Neuron (in vitro differentiated cells): ENCODE measurements around the gene DLX6.
A peak's percentile ranks its signal among the peaks of the same experiment; 100 is the strongest.

ENCODE experiments used
- H2AFZ ChIP-seq: one replicate; pipeline ENCODE4 v1.6.1; 2013; ENCODE audit warnings: low read depth, mild to moderate bottlenecking, inconsistent platforms, low read length, moderate library complexity
- H3K27me3 ChIP-seq: one replicate; pipeline ENCODE4 v1.6.1; 2013; ENCODE audit warnings: low read length; ENCODE audit not compliant: insufficient read depth
- H3K36me3 ChIP-seq: one replicate; pipeline ENCODE4 v1.6.1; 2013; ENCODE audit warnings: low read length; ENCODE audit not compliant: insufficient read depth
- H3K4me1 ChIP-seq: one replicate; pipeline ENCODE4 v1.6.1; 2013; ENCODE audit warnings: low read length; ENCODE audit not compliant: insufficient read depth
- H3K4me3 ChIP-seq: 2 replicates; pipeline ENCODE4 v1.5.1; 2013; ENCODE audit warnings: mild to moderate bottlenecking, low read length, moderate library complexity
- H3K9me3 ChIP-seq: one replicate; pipeline ENCODE4 v1.6.1; 2013; ENCODE audit warnings: low read length

DLX6 gene

GRCh38 chr7:96998744-96999143 lies 6.6 kb upstream of the DLX6 start:
- Histone ChIP-seq H3K9me3 (peaks cover 1% of the 10 kb centered on the region), H2AFZ (no peak overlapping the region), H3K27me3 (peaks cover 93% of the 10 kb centered on the region), H3K36me3 (no peaks in the 10 kb centered on the region), H3K4me1 (no peaks in the 10 kb centered on the region), H3K4me3 (no peak overlapping the region)

DNA sequence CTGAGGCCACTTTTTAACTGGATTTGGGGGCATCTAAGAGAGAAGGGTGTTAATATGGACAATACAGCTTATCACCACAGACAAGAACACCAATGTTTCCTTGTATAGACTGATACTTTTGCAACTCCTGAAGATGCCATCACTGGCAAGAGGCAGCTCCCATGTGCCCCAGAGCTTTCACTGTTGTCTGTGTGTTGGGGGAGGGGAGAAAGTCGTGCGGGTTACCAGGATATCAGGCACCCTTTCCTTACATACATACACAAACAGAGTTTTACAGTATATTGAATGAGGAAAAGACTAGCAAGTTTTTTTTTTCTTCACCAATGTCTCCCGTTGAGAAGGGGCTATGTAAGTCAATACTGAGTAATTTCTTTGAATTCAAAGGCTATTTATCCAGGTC lies 4.1 kb upstream of the DLX6 start:
- peaks cover 90% of the 10 kb centered on the region for H3K27me3 ChIP-seq

DNA sequence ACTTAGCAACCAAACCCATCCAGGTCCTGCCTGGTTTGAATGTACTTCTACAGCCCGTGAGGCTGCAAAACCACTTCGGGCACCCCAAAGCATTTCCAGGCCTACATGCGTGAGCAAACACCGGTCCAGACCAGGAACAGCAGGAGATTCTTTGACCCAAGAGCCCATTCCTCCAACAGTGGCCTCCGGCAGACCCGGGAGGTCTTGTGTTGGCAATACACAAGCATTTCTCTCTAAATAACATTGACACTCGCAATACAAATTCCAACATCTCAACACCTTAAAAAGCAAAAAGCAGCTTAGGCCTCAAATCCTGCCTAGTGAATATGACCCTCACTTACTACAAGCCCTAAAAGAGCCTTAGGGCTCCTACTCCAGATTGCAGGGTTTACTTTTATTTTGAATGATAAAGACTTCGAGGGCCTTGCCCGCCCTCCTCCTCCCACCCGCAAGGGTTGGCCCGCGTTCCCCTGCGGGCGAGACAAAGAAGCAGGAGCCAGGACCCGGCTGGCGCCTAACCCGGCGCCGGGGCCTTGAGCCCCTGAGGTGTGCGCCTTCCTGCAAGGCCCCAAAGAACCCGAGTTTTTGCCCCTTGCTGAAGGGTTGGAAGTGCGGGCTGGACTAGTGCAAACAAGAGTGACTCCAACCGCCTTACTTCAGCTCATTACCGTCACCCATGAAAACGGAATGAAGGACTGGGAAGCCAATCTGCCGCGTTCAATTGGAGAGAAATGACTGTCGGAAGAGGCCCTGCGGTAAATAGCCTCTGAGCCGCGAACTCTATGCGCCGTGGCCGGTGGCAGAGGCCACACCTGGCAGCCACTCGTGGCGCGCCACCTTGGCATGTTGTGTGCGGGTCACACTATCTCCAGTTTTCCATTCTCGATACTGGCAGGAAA lies 3.4 kb upstream of the DLX6 start:
- Histone ChIP-seq H3K9me3 (no peaks in the 10 kb centered on the region), H3K4me3 (no peak overlapping the region), H3K36me3 (no peaks in the 10 kb centered on the region), H3K27me3 (peaks cover 90% of the 10 kb centered on the region), H2AFZ (no peak overlapping the region), H3K4me1 (no peaks in the 10 kb centered on the region)

More for the DNA sequence above, 4.1 kb upstream of the DLX6 start:
- Histone ChIP-seq H2AFZ (no peak overlapping the region), H3K4me1 (no peaks in the 10 kb centered on the region), H3K4me3 (no peak overlapping the region), H3K36me3 (no peaks in the 10 kb centered on the region), H3K9me3 (no peaks in the 10 kb centered on the region)

DNA sequence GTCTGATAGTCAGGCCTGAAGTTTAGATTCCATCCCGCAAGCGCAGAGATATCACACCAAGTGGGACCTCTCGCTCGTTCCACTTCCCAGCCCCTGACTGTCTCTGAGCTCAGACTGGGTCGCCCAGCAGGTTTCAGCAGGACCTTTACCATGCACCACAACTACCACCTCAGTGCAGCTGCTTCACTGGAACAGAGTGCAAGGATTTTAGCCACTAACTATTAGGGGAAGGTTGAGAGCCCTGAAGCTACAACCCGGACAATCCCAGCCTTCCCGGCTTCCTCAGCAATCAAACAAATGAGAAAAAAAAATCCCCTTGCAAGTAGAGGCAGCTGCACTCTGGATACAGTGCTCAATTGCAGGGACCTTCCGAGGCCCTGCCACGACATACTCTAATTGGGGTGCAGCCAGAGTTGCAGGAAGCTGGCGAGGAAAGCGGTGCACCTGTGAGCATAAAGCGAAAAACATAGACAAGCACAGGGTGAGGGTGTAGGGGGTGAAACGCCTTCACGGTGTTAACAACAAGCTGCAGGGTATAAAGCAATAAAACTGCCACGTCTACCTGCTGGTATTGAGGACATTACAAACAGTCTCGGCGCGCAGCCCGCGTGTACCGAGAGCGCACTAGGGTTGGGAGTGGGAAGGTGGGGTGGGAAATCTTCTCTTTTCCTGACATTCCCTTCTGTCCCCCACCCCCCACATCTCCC lies 2.6 kb upstream of the DLX6 start:
- Histone ChIP-seq H3K36me3 (no peaks in the 10 kb centered on the region), H3K4me1 (no peaks in the 10 kb centered on the region), H3K27me3 (peaks cover 90% of the 10 kb centered on the region), H3K9me3 (no peaks in the 10 kb centered on the region), H3K4me3 (no peak overlapping the region), H2AFZ (no peak overlapping the region)

DNA sequence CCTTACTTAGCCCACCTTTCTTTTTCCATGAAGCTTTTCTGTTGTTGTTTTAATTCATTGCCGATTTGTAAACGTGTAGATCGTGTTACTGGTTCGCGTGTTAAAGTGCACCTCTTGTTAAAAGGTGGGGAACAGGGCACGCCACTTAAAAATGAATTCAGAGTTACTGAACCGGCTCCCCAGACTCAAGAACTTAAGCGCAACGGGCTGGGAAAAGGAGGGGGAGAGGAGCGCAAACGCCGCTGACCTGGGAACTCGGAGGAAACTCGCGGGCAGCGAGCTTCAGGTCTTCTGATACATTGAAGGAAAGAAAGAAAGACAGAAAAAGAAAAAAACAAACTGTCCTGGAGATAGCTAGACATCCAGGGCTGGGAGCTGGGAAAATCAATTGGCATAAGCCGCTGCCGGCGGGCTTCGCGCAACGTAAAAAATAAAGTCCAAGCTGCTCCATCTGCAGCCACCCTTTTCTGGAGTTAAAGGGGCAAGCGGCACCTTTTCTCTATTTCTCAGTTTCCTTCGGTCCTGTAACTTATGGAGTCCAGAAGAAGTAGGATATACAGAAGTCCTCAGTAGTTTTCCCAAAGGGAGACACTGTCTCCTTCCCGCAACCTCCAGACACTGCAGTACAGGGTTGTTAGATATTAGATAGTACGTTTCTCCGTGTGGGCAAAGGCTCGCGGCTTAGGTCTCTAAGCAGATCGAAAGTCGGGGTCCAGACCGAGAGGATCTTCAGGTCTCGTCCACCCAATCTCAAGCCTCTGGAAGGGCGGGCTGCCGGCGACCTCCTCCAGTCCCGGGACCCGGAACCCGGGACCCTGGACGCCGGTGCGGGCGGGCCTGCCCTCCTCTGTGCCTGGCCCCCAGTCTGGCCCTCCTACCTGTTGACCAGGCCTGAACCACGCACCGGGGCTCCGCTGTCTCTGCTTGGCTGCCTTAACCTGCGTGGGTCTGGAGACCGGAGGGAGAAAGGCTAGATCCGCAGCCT lies 1.8 kb upstream of the DLX6 start:
- Histone ChIP-seq H3K27me3 (peaks cover 90% of the 10 kb centered on the region), H3K4me1 (no peaks in the 10 kb centered on the region), H3K9me3 (no peaks in the 10 kb centered on the region), H2AFZ (no peak overlapping the region), H3K36me3 (no peaks in the 10 kb centered on the region), H3K4me3 (no peak overlapping the region)

GRCh38 chr7:97004247-97005182 lies 838 bp upstream of the DLX6 start:
- no peaks in the 10 kb centered on the region for H3K36me3 ChIP-seq
- no peaks in the 10 kb centered on the region for H3K9me3 ChIP-seq
- H2AFZ ChIP-seq: no peak overlapping the region
- no peaks in the 10 kb centered on the region for H3K4me1 ChIP-seq
- H3K4me3 ChIP-seq: peak overlapping the region; percentile 46
- peaks cover 90% of the 10 kb centered on the region for H3K27me3 ChIP-seq

- no peaks in the 10 kb centered on the region for H3K36me3 ChIP-seq
- H3K4me1 ChIP-seq: no peaks in the 10 kb centered on the region
- peaks cover 91% of the 10 kb centered on the region for H3K27me3 ChIP-seq
- peak overlapping the region; percentile 20 for H2AFZ ChIP-seq
- H3K4me3 ChIP-seq: peak overlapping the region; percentile 46
- no peaks in the 10 kb centered on the region for H3K9me3 ChIP-seq
Observed at GRCh38 chr7:97006055-97006815, 882 bp downstream of the DLX6 start.

- Histone ChIP-seq H3K4me3 (peak overlapping the region; percentile 6), H3K9me3 (no peaks in the 10 kb centered on the region), H2AFZ (no peak overlapping the region), H3K4me1 (no peaks in the 10 kb centered on the region), H3K27me3 (peaks cover 91% of the 10 kb centered on the region), H3K36me3 (no peaks in the 10 kb centered on the region)
Observed at GRCh38 chr7:97006816-97007582, 1.6 kb downstream of the DLX6 start.

- no peaks in the 10 kb centered on the region for H3K4me1 ChIP-seq
- H2AFZ ChIP-seq: no peak overlapping the region
- no peak overlapping the region for H3K4me3 ChIP-seq
- H3K36me3 ChIP-seq: no peaks in the 10 kb centered on the region
- no peaks in the 10 kb centered on the region for H3K9me3 ChIP-seq
- H3K27me3 ChIP-seq: peaks cover 91% of the 10 kb centered on the region
Observed at GRCh38 chr7:97007583-97007861, 2.2 kb downstream of the DLX6 start.

GRCh38 chr7:97008275-97008917 lies 3.0 kb downstream of the DLX6 start:
- Histone ChIP-seq H3K9me3 (no peaks in the 10 kb centered on the region), H3K4me1 (no peaks in the 10 kb centered on the region), H2AFZ (no peak overlapping the region), H3K36me3 (no peaks in the 10 kb centered on the region), H3K4me3 (no peak overlapping the region), H3K27me3 (peaks cover 91% of the 10 kb centered on the region)
